ENCODE results near the gene FMN1.
"Not testable (repeated sequence)": the region's sequence is repeated elsewhere in the genome, so short reads cannot be mapped to it uniquely, and the experiment has no call there.

FMN1 gene

GRCh38 chr15:32872621-32873283 is 321.8 kb downstream of the FMN1 start:
- DNase-seq: no peak

GRCh38 chr15:32871883-32872282 is 322.6 kb downstream of the FMN1 start:
- no peak for DNase-seq

GRCh38 chr15:32870240-32871033 is 324.1 kb downstream of the FMN1 start:
- no peak for DNase-seq

GRCh38 chr15:32869776-32870175 is 324.7 kb downstream of the FMN1 start:
- no peak for DNase-seq

- no peak for DNase-seq
These were observed 327.2 kb downstream of the FMN1 start for GRCh38 chr15:32867313-32867626.

GRCh38 chr15:32866454-32867312 is 327.8 kb downstream of the FMN1 start:
- DNase-seq: no peak

- no peak for DNase-seq
These were observed 329.7 kb downstream of the FMN1 start for GRCh38 chr15:32864841-32865240.

- no peak for DNase-seq
These were observed 330.5 kb downstream of the FMN1 start for GRCh38 chr15:32864051-32864450.

- DNase-seq: no peak
These were observed 332.8 kb downstream of the FMN1 start for GRCh38 chr15:32861761-32862160.

GRCh38 chr15:32861174-32861573 is 333.3 kb downstream of the FMN1 start:
- no peak for DNase-seq

GRCh38 chr15:32859996-32860395 is 334.5 kb downstream of the FMN1 start:
- no peak for DNase-seq

GRCh38 chr15:32859251-32859650 is 335.3 kb downstream of the FMN1 start:
- no peak for DNase-seq

- DNase-seq: no peak
These were observed 336.8 kb downstream of the FMN1 start for GRCh38 chr15:32857732-32858131.

GRCh38 chr15:32856753-32857152 is 337.8 kb downstream of the FMN1 start:
- no peak for DNase-seq

GRCh38 chr15:32855942-32856341 is 338.6 kb downstream of the FMN1 start:
- DNase-seq: no peak

- DNase-seq: no peak
These were observed 340.9 kb downstream of the FMN1 start for GRCh38 chr15:32853592-32853991.

GRCh38 chr15:32852771-32853170 is 341.7 kb downstream of the FMN1 start:
- DNase-seq: no peak

- DNase-seq: no peak
These were observed 342.5 kb downstream of the FMN1 start for GRCh38 chr15:32852017-32852416.

GRCh38 chr15:32851572-32851971 is 342.9 kb downstream of the FMN1 start:
- DNase-seq: no peak

GRCh38 chr15:32849769-32850668 is 344.5 kb downstream of the FMN1 start:
- DNase-seq: no peak

- DNase-seq: not testable (repeated sequence)
These were observed 347.8 kb downstream of the FMN1 start for GRCh38 chr15:32846671-32847070.

- peak; percentile 0 for DNase-seq
These were observed 350.3 kb downstream of the FMN1 start for GRCh38 chr15:32844118-32844711.
